WTC11 (cell line): ENCODE results near the gene UBASH3B. TPM values are rescaled to one million over a fixed set of nuclear protein-coding genes. Genes with fewer than 3 reads are reported as not detected.

Experiments used
- ATAC-seq: fragments of 200-7000 bp; cut with Tn5 transposase; 2 replicates; pipeline ENCODE4 v1.10.0; 2021; ENCODE audit warnings: mild to moderate bottlenecking, moderate library complexity
- CTCF ChIA-PET: fragments of 300-600 bp; sonication (Branson Sonifier 250); formaldehyde crosslinking; loops from one replicate; lab custom pipeline; 2021; ENCODE audit warnings: antibody characterized with exemption; lab: Charles Lee
- POLR2A ChIA-PET: fragments of 350-600 bp; sonication (Branson Sonifier 250); formaldehyde crosslinking; loops from one replicate; lab custom pipeline; 2021; ENCODE audit warnings: antibody characterized with exemption; lab: Charles Lee
- DNase-seq: peaks from one replicate; pipeline ENCODE4 v3.0.0; 2021; ENCODE audit warnings: low spot score
- H3K27ac Mint-ChIP-seq: 2 replicates; pipeline ENCODE4 v1.8.0; 2021; ENCODE audit warnings: mixed read lengths
- H3K27me3 Mint-ChIP-seq: 2 replicates; pipeline ENCODE4 v1.8.0; 2021; ENCODE audit warnings: low read depth, mild to moderate bottlenecking, moderate library complexity, mixed read lengths
- H3K36me3 Mint-ChIP-seq: 2 replicates; pipeline ENCODE4 v1.8.0; 2021; ENCODE audit warnings: mixed read lengths
- H3K4me1 Mint-ChIP-seq: 2 replicates; pipeline ENCODE4 v1.8.0; 2022; ENCODE audit warnings: mixed read lengths
- H3K4me3 Mint-ChIP-seq: 2 replicates; pipeline ENCODE4 v1.8.0; 2021; ENCODE audit warnings: mild to moderate bottlenecking, moderate library complexity, mixed read lengths
- H3K9me3 Mint-ChIP-seq: 2 replicates; pipeline ENCODE4 v1.8.0; 2021; ENCODE audit warnings: mixed read lengths
- AR ChIP-seq: fragments of 250-450 bp; sonication (Bioruptor Pico); IDR thresholded peaks from 2 replicates; pipeline ENCODE4 v1.9.0; 2021; ENCODE audit warnings: mild to moderate bottlenecking
- ATF3 ChIP-seq: sonication (generic); formaldehyde crosslinking; conservative IDR thresholded peaks from 2 replicates; pipeline ENCODE4 v1.8.1; 2022; ENCODE audit warnings: mild to moderate bottlenecking, missing genetic modification reagents
- E2F4 ChIP-seq: sonication (generic); formaldehyde crosslinking; IDR thresholded peaks from 2 replicates; pipeline ENCODE4 v1.8.1; 2022; ENCODE audit warnings: low read depth, mild to moderate bottlenecking, moderate library complexity, missing genetic modification reagents, borderline replicate concordance
- E2F5 ChIP-seq: sonication (generic); formaldehyde crosslinking; IDR thresholded peaks from 2 replicates; pipeline ENCODE4 v1.8.1; 2022; ENCODE audit warnings: mild to moderate bottlenecking, moderate library complexity, missing genetic modification reagents
- GABPB1 ChIP-seq: sonication (generic); formaldehyde crosslinking; IDR thresholded peaks from 2 replicates; pipeline ENCODE4 v1.8.1; 2023; ENCODE audit warnings: mild to moderate bottlenecking, missing genetic modification reagents
- GRHL2 ChIP-seq: fragments of 250-450 bp; sonication (Bioruptor Pico); IDR thresholded peaks from 2 replicates; pipeline ENCODE4 v1.8.0; 2022; ENCODE audit warnings: mild to moderate bottlenecking, moderate library complexity; ENCODE audit not compliant: insufficient replicate concordance, severe bottlenecking
- HMGA2 ChIP-seq: fragments of 250-450 bp; sonication (Bioruptor Pico); IDR thresholded peaks from 2 replicates; pipeline ENCODE4 v1.4.0; 2021; ENCODE audit warnings: mild to moderate bottlenecking, moderate library complexity
- KAT7 ChIP-seq: sonication (generic); formaldehyde crosslinking; IDR thresholded peaks from 2 replicates; pipeline ENCODE4 v1.8.1; 2023; ENCODE audit warnings: missing genetic modification reagents, mild to moderate bottlenecking, borderline replicate concordance
- MXD4 ChIP-seq: fragments of 250-450 bp; sonication (Bioruptor Pico); IDR thresholded peaks from 2 replicates; pipeline ENCODE4 v1.8.0; 2021; ENCODE audit warnings: mild to moderate bottlenecking, moderate library complexity, borderline replicate concordance
- MYBL2 ChIP-seq: sonication (generic); formaldehyde crosslinking; IDR thresholded peaks from 2 replicates; pipeline ENCODE4 v1.8.1; 2023; ENCODE audit warnings: mild to moderate bottlenecking, moderate library complexity, missing genetic modification reagents
- NFATC4 ChIP-seq: fragments of 250-450 bp; sonication (Bioruptor Pico); IDR thresholded peaks from 2 replicates; pipeline ENCODE4 v1.9.0; 2021; ENCODE audit warnings: mild to moderate bottlenecking
- NR1H2 ChIP-seq: sonication (generic); formaldehyde crosslinking; IDR thresholded peaks from 2 replicates; pipeline ENCODE4 v1.9.0; 2021; ENCODE audit warnings: mild to moderate bottlenecking, moderate library complexity, missing genetic modification reagents
- NR2C2 ChIP-seq: sonication (generic); formaldehyde crosslinking; IDR thresholded peaks from 2 replicates; pipeline ENCODE4 v1.8.0; 2022; ENCODE audit warnings: mild to moderate bottlenecking, missing genetic modification reagents
- PREB ChIP-seq: sonication (generic); formaldehyde crosslinking; IDR thresholded peaks from 2 replicates; pipeline ENCODE4 v1.8.1; 2022; ENCODE audit warnings: mild to moderate bottlenecking, missing genetic modification reagents, moderate library complexity, borderline replicate concordance
- RORB ChIP-seq: fragments of 250-450 bp; sonication (Bioruptor Pico); IDR thresholded peaks from 2 replicates; pipeline ENCODE4 v1.9.0; 2021; ENCODE audit warnings: mild to moderate bottlenecking
- ZMAT4 ChIP-seq: fragments of 250-450 bp; sonication (Bioruptor Pico); IDR thresholded peaks from 2 replicates; pipeline ENCODE4 v1.9.0; 2021; ENCODE audit warnings: mild to moderate bottlenecking
- ZNF219 ChIP-seq: sonication (generic); formaldehyde crosslinking; IDR thresholded peaks from 2 replicates; pipeline ENCODE4 v1.8.0; 2023; ENCODE audit warnings: missing genetic modification reagents, mild to moderate bottlenecking, borderline replicate concordance
- ZNF281 ChIP-seq: sonication (generic); formaldehyde crosslinking; IDR thresholded peaks from 2 replicates; pipeline ENCODE4 v1.8.0; 2023; ENCODE audit warnings: mild to moderate bottlenecking, missing genetic modification reagents
- ZNF317 ChIP-seq: sonication (generic); formaldehyde crosslinking; IDR thresholded peaks from 2 replicates; pipeline ENCODE4 v1.8.1; 2023; ENCODE audit warnings: low read depth, mild to moderate bottlenecking, moderate library complexity, missing genetic modification reagents, borderline replicate concordance
- total RNA-seq: library from RNA; stranded (reverse); gene quantifications from 3 replicates; pipeline ENCODE4 v1.2.3, GENCODE V29; 2021

Gene UBASH3B
- total RNA-seq, 1 experiment from 2014 or later, result 21.1 TPM

- Mint-ChIP-seq H3K27me3 (no peaks in the 10 kb centered on the region; the same call in 1 of the 2 replicates), H3K9me3 (peaks cover 9% of the 10 kb centered on the region), H3K27ac (no peak overlapping the region), H3K4me3 (no peak overlapping the region), H3K4me1 (peaks cover 15% of the 10 kb centered on the region), H3K36me3 (peaks cover 9% of the 10 kb centered on the region)
- no peak for ATAC-seq
- ChIA-PET CTCF (interaction anchor here (1.0 to 2.7 kb wide), 3 partner anchors 91 to 114 kb away, joined by 3 to 18 read pairs (median 5); no protein-coding TSS in a partner anchor), POLR2A (no interaction called here)
- TF ChIP-seq AR, result no peak
- TF ChIP-seq MYBL2 (CRISPR knock-in tag), result no peak
- TF ChIP-seq KAT7 (CRISPR knock-in tag), result no peak
- TF ChIP-seq ZNF317 (CRISPR knock-in tag), result no peak
- TF ChIP-seq ATF3 (CRISPR knock-in tag), result no peak
- no peak for TF ChIP-seq HMGA2 (CRISPR knock-in tag)
- no peak for TF ChIP-seq PREB
- no peak for TF ChIP-seq ZMAT4 (CRISPR knock-in tag)
- TF ChIP-seq GRHL2, result no peak
- no peak for TF ChIP-seq NR2C2 (CRISPR knock-in tag)
- TF ChIP-seq NR1H2 (CRISPR knock-in tag), result no peak
- no peak for TF ChIP-seq ZNF219 (CRISPR knock-in tag)
- TF ChIP-seq E2F4, result no peak
- TF ChIP-seq E2F5 (CRISPR knock-in tag), result no peak
- no peak for TF ChIP-seq ZNF281
- TF ChIP-seq GABPB1 (CRISPR knock-in tag), result no peak
- no peak for TF ChIP-seq NFATC4 (CRISPR knock-in tag)
- no peak for TF ChIP-seq MXD4 (CRISPR knock-in tag)
- no peak for TF ChIP-seq RORB (CRISPR knock-in tag)
- DNase-seq, result no peak
Measured at GRCh38 chr11:122663764-122664163, 8.2 kb downstream of the UBASH3B start.
